IPS-18a (cell line): Measurements from ENCODE around the gene KDSR.

Source experiments
- H3K27ac ChIP-seq: one replicate; pipeline ENCODE4 v1.5.1; 2013; ENCODE audit warnings: low read length
- H3K27me3 ChIP-seq: one replicate; pipeline ENCODE4 v1.6.1; 2013; ENCODE audit warnings: mild to moderate bottlenecking, low read length; ENCODE audit not compliant: control insufficient read depth, insufficient read depth
- H3K36me3 ChIP-seq: one replicate; pipeline ENCODE4 v1.6.1; 2013; ENCODE audit warnings: low read depth, low read length; ENCODE audit not compliant: control insufficient read depth
- H3K4me1 ChIP-seq: one replicate; pipeline ENCODE4 v1.6.1; 2013; ENCODE audit warnings: low read depth, low read length; ENCODE audit not compliant: control insufficient read depth
- H3K4me3 ChIP-seq: one replicate; pipeline ENCODE4 v1.5.1; 2013; ENCODE audit warnings: low read length
- H3K9ac ChIP-seq: one replicate; pipeline ENCODE4 v1.6.1; 2013; ENCODE audit warnings: mild to moderate bottlenecking, low read length, moderate library complexity
- H3K9me3 ChIP-seq: one replicate; pipeline ENCODE4 v1.6.1; 2013; ENCODE audit warnings: low read depth, low read length; ENCODE audit not compliant: control insufficient read depth

Gene KDSR, protein sequence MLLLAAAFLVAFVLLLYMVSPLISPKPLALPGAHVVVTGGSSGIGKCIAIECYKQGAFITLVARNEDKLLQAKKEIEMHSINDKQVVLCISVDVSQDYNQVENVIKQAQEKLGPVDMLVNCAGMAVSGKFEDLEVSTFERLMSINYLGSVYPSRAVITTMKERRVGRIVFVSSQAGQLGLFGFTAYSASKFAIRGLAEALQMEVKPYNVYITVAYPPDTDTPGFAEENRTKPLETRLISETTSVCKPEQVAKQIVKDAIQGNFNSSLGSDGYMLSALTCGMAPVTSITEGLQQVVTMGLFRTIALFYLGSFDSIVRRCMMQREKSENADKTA

DNA sequence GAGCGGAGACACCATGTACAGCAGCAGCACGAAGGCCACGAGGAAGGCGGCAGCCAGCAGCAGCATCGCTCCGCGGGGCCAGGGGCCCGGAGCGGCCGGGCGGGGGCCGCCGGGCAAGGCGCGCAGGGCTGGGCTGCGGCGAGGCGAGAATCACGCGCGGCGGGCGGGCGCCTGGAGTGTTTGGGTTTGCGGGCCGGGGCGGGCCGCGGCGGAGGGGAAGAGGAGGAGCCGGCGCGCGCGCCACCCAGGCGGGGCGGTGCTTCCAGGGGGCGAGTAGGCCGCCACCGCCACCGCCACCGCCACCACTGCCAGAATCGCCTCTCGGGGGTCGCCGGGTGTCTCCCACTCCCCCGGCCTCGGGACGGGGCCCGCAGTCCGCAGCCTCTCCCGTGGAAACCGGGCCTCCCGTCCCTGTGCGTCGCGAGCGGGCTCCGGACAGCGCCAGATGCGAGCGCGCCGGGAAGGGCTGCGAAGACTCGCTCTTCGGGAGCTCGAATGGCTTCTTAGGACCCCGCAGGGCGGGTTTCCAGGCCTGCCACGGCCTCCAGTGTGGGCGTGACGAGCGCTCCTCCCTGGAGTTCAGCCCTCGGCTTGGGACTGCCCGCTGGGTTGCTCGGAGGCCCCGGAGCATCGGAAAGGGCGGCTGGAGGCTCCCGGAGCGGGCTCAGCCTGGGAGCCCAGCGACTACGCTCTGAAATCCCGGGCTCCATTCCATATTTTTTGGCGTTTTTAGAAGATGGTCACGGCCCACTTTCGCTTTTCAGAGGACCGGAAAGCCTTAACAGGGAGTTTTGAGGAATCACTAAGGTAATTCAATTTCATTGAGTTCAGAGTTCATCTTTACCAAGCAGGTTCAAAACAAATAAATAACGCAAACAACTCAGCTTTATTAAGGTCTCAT lies at the start of gene KDSR:
TSS of gene KDSR (minus strand) at position 154 of the 901 bp plus-strand sequence. CDS start at position 66, 88 bp downstream.
- Histone ChIP-seq H3K27ac (no peak within 1 kb of the TSS), H3K9me3 (peaks cover 5% of the 10 kb centered on the region), H3K4me3 (peak within 1 kb of the TSS; percentile 80), H3K36me3 (peaks cover 2% of the 10 kb centered on the region), H3K4me1 (peaks cover 5% of the 10 kb centered on the region), H3K27me3 (no peaks in the 10 kb centered on the region), H3K9ac (peak within 1 kb of the TSS; percentile 61)

DNA sequence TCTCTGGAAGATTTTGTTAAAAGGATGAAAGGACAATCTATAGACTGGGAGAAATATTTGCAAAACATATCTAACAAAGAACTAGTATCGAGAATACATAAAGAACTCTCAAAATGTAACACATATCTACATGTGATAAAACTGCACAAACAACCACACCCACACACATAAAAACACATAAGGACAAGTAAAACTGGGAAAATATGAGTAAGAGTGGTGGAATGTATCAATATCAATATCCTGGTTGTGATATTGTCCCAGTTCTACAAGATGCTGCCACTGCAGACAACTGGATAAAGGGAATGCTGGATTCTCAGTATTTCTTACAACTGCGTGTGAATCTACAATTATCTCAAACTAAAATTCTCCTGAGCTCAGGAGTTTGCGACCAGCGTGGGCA lies 45.9 kb upstream of the KDSR start:
- no peaks in the 10 kb centered on the region for H3K4me1 ChIP-seq
- no peak overlapping the region for H3K27ac ChIP-seq
- H3K9me3 ChIP-seq = no peaks in the 10 kb centered on the region
- H3K36me3 ChIP-seq = peaks cover 54% of the 10 kb centered on the region
- H3K9ac ChIP-seq = no peak overlapping the region
- H3K27me3 ChIP-seq = no peaks in the 10 kb centered on the region
- no peak overlapping the region for H3K4me3 ChIP-seq

DNA sequence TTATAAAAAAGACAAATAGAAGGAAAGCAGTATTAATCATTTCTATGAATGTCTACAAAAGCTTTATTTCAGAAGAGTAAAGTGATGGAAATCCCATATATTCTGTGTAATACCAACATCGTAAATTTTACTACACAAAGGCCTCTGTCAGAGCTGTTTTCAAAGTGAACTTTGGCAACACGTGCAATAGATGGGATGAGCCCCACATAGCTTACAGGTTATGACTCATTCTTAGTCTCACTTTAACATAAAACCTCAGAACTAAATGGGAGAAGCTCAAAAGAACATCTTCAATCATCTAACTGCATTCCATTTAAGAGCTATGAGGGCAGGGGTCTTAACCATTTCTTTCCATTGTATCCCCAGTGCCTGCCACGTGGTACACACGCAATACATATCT lies 43.8 kb upstream of the KDSR start:
- Histone ChIP-seq H3K27me3 (no peaks in the 10 kb centered on the region), H3K9me3 (no peaks in the 10 kb centered on the region), H3K4me1 (no peaks in the 10 kb centered on the region), H3K36me3 (peaks cover 65% of the 10 kb centered on the region), H3K9ac (no peak overlapping the region), H3K4me3 (no peak overlapping the region), H3K27ac (no peak overlapping the region)

DNA sequence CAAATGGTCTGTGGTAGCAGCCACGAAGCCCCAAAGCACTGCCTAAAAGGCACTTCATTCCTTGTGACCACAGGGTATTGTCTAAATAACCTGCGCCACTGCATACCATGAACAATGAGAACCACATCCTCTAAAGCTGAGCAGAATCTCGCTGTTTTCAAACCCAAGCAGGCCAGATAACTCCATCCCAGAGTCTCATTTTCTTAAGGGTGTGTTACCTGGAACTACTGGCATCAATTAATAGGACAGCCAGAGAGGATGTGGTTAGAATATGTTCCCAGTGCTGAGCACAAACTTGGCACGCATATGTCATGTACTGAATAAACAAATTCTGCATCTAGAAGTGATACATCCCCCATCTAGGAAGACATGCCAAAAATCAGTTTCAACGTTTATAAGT lies 42.3 kb upstream of the KDSR start:
- no peak overlapping the region for H3K9ac ChIP-seq
- peaks cover 53% of the 10 kb centered on the region for H3K36me3 ChIP-seq
- H3K4me3 ChIP-seq = no peak overlapping the region
- no peak overlapping the region for H3K27ac ChIP-seq
- no peaks in the 10 kb centered on the region for H3K27me3 ChIP-seq
- no peaks in the 10 kb centered on the region for H3K4me1 ChIP-seq
- H3K9me3 ChIP-seq = no peaks in the 10 kb centered on the region

DNA sequence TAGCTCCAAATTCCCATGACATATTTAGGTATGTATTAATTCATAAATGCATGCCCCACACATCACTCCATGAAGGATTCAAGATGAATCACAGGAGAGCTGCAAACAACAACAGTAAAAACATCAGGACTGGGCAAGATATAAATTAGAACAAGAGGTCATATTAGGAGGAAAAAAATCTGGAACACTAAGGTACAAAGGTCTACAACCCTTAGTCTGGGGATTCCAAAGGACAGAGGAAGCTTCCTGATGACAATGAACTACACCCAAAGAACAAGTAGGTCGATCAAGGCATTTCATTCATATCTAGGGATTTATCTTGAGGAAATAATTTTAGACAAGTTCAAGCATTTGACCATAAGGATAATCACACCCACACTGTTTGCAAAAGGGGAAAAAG lies 40.7 kb upstream of the KDSR start:
- no peak overlapping the region for H3K4me3 ChIP-seq
- peaks cover 64% of the 10 kb centered on the region for H3K36me3 ChIP-seq
- H3K27me3 ChIP-seq = no peaks in the 10 kb centered on the region
- no peaks in the 10 kb centered on the region for H3K4me1 ChIP-seq
- no peak overlapping the region for H3K27ac ChIP-seq
- no peaks in the 10 kb centered on the region for H3K9me3 ChIP-seq
- no peak overlapping the region for H3K9ac ChIP-seq

DNA sequence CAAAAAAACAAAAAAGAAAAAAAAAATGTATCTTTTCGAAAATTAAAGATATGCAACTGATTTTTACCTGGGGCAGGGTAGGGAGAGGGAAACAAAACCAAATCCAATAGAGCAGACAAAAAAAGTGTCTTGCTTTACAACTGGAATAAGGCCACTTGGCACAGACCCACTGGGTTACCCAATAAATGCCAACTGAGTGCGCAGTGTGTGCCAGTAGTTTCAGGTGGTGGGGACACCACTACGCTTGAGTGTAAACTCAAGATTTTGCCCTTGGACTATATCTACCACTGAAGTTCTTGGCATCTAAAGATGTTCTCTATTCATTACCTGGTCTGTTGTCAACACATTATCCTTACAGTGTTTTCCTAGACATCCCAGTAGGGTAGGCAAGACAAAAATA lies 39.0 kb upstream of the KDSR start:
- H3K9me3 ChIP-seq = no peaks in the 10 kb centered on the region
- no peak overlapping the region for H3K4me3 ChIP-seq
- H3K9ac ChIP-seq = no peak overlapping the region
- peaks cover 76% of the 10 kb centered on the region for H3K36me3 ChIP-seq
- no peaks in the 10 kb centered on the region for H3K27me3 ChIP-seq
- no peaks in the 10 kb centered on the region for H3K4me1 ChIP-seq
- H3K27ac ChIP-seq = no peak overlapping the region

DNA sequence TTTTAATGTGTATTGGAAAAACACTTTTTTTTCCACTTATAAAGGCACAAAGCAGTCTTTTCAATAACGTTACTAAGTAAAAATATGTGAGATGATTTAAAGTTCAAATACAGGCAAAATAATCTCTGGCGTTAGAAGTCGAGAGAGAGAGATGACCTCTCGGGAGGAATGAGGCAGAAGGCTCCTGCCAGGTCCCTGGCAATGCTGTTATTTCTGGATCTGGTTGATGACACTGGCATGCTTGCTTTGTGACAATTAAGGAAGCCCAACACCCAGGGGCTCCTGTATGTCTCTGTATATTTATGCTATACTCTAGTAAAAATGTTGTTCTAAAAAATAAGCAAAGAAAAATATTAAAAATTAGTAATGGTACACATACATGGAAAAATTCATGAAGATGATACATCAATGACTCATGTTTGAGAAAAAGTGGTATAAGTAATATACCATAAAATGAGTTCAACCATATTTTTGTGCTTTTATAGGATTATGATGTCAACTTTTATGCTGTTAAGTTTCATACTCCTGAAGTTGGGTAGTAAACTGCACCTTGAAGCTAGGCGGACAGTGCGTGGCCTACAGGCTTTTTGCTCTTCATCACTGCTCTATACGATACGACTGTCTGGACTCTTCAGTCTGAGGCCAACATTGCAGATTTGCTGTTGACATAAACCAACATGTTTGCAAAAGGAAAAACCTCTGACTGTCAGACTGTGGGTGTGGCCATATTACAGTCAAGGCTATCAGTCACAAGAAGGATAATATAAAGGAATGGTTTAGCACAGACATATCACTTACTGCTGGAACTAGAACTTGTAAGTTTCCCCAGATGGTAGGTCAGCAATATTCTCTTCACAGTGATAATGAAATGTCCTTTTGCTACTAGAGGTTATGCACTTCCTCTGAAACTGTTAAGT lies 35.5 kb upstream of the KDSR start:
- no peaks in the 10 kb centered on the region for H3K27me3 ChIP-seq
- no peak overlapping the region for H3K9ac ChIP-seq
- H3K4me3 ChIP-seq = no peak overlapping the region
- no peak overlapping the region for H3K27ac ChIP-seq
- H3K36me3 ChIP-seq = peaks cover 71% of the 10 kb centered on the region
- no peaks in the 10 kb centered on the region for H3K9me3 ChIP-seq
- H3K4me1 ChIP-seq = no peaks in the 10 kb centered on the region

DNA sequence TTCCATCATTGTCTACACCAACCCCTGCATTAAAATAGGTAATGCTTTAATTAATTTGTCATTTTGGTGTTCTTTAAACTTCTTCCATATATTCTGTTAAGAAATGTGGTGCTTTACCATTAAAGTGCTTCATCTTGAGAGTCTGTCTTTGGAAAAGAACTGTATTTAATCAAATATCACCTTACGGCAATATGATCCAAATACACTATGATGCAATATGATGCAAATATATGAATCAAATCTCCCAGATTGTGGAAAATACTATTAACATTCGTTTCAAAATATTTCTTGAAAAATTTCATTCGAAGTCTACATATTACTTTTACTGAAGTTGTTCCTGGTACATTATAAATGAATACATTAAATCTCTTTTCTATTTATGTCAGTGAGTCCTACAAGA lies 32.3 kb upstream of the KDSR start:
- Histone ChIP-seq H3K9me3 (no peaks in the 10 kb centered on the region), H3K4me1 (no peaks in the 10 kb centered on the region), H3K27ac (no peak overlapping the region), H3K27me3 (no peaks in the 10 kb centered on the region), H3K36me3 (peaks cover 87% of the 10 kb centered on the region), H3K9ac (no peak overlapping the region), H3K4me3 (no peak overlapping the region)

DNA sequence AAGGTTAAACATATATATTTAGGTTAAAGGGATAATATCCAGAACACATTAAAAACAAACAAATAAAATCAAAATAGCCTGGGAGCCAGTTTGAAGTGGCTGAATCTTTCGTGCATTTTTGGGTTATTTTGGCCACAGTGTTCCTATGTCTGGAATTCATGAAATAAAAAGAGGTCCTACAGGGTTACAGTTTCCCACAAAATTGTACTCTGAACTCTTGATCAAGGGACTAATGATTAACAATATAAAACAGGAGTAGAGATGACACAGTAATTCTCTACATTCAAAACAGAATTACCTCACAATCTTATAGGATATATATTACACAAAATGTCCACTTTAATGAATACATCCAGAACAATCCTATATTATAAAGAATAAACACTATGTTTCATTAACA lies 30.3 kb upstream of the KDSR start:
- H3K27ac ChIP-seq = no peak overlapping the region
- no peak overlapping the region for H3K4me3 ChIP-seq
- H3K9ac ChIP-seq = no peak overlapping the region
- peaks cover 77% of the 10 kb centered on the region for H3K36me3 ChIP-seq
- no peaks in the 10 kb centered on the region for H3K4me1 ChIP-seq
- no peaks in the 10 kb centered on the region for H3K27me3 ChIP-seq
- H3K9me3 ChIP-seq = no peaks in the 10 kb centered on the region

DNA sequence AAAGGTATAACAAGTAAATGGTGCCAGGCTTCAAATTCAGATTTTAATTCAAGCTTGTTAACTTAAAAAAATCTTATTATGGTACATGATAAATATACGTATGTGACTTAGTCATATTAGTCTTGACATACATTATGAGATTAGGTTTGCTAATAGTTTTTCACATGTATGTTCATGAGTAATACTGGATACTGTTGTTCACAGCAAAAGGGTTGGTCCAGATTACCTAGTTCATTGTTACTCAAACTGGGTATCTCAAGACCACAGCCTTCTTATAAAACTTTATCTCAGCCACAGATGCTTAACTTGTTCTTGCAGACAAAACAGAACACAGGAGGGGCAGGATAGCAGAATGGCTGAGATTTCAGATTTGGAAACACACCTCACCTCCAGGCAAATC lies 28.5 kb upstream of the KDSR start:
- H3K9ac ChIP-seq = no peak overlapping the region
- peaks cover 71% of the 10 kb centered on the region for H3K36me3 ChIP-seq
- H3K27ac ChIP-seq = no peak overlapping the region
- H3K4me3 ChIP-seq = no peak overlapping the region
- no peaks in the 10 kb centered on the region for H3K9me3 ChIP-seq
- H3K4me1 ChIP-seq = no peaks in the 10 kb centered on the region
- H3K27me3 ChIP-seq = no peaks in the 10 kb centered on the region

DNA sequence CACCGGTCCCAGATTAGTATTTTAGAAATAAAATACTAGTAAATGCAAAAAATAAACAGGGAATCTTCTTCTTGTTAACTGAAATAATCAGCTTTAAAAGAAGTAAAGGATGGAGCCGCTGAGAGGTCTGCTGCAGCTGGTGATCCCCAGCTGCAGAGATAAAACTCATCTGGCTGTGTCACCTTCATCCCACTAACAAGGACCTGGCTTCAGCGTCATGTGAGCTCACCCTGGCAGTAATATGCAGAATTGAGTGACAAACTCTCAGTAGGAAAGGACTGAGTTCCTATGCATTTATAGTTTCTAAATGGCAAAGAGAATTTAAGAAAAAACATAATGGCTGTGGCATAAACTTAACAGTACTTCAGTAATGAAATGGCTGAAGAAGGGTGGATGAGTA lies 27.9 kb upstream of the KDSR start:
- H3K9ac ChIP-seq = no peak overlapping the region
- peaks cover 67% of the 10 kb centered on the region for H3K36me3 ChIP-seq
- no peaks in the 10 kb centered on the region for H3K9me3 ChIP-seq
- no peaks in the 10 kb centered on the region for H3K4me1 ChIP-seq
- H3K27ac ChIP-seq = no peak overlapping the region
- no peak overlapping the region for H3K4me3 ChIP-seq
- H3K27me3 ChIP-seq = no peaks in the 10 kb centered on the region
